Inflammatory macrophage (primary cell): Measurements from ENCODE around the gene C16orf86.

Experiments
- DNase-seq, 2 donors: peaks; one replicate each; pipeline ENCODE4 v3.0.0-alpha.2; 2020 to 2022

The C16orf86 gene

GRCh38 chr16:67697422-67698185 is 31.0 kb downstream of the C16orf86 start:
- DNase-seq: peak; percentile 57 to 71

DNA sequence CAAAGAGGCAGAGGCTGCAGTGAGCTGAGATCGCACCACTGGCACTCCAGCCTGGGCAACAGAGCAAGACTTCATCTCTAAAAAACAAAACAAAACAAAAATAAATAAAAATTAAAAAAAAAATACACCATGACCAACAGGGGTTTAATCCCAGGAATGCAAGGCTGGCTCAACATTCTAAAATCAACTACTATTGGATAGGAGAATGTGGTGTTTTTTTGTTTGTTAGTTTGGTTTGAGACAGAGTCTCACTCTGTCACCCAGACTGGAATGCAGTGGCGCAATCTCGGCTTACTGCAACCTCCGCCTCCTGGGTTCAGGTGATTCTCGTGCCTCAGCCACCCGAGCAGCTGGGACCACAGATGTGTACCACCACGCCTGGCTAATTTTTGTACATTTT is 32.7 kb downstream of the C16orf86 start:
- no peak for DNase-seq

DNA sequence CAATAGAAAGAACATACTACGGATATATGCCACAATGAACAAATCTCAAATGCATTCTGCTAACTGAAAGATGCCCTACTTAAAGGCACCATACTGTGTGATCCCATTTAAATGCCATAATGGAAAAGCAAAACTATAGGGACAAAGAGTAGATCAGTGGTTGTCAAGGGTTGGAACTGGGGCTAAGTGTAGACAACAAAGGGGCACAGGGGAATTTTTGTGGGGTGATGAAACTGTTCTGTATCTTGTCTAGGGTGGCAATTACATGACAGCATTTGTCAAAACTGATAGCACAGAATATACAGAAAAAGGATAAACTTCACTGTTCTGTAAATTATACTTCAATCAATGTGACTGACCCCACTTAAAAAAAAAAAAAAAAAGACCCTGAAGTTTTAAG is 34.8 kb downstream of the C16orf86 start:
- DNase-seq: no peak

DNA sequence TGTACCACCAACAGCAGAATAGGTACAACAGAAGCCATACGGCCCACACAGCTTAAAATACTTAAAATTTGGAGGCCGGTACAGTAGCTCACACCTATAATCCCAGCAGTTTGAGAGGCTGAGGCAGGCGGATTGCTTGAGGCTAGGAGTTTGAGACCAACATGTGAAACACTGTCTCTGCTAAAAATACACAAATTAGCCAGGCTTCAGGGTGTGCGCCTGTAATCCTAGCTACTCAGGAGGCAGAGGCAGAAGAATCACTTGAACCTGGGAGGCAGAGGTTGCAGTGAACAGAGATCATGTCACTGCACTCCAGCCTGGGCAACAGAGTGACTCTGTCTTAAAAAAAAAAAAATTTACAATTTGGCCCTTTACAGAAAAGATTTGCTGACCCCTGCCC is 35.5 kb downstream of the C16orf86 start:
- DNase-seq: no peak

DNA sequence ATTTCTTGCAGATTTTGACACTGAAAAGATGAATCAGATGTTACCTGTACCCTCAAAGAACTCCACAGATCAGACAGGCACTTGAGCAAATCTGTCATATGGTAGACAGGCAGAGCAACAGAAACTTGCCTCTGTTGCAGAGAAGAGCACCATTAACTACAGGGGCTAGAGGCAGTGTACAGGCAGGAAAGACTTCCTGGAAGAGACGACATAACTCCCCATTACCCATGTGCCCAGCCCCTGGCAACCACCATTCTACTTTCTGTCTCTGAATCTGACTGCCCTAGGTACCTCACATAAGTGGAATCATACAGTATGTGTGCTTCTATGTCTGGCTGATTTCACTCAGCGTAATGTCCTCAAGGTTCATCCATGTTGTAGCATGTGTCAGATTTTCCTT is 37.0 kb downstream of the C16orf86 start:
- DNase-seq: no peak

- peak in 1 of 2 donors; percentile 27 for DNase-seq
Observed at GRCh38 chr16:67704110-67704509, 37.5 kb downstream of the C16orf86 start.

DNA sequence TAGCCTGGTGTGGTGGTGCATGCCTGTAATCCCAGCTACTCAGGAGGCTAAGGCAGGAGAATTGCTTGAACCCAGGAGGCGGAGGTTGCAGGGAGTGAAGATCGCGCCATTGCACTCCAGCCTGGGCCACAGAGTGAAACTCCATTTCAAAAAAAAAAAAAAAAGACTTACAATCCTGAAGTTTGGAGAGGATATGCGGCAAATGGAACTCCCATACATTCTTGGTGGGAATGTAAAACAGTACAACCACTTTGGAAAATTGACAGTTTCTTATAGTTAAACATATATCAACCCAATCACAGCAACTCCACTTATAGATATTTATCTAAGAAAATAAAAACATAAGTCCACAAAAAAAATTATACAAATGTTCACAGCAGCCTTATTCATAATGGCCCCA is 40.6 kb downstream of the C16orf86 start:
- no peak for DNase-seq

DNA sequence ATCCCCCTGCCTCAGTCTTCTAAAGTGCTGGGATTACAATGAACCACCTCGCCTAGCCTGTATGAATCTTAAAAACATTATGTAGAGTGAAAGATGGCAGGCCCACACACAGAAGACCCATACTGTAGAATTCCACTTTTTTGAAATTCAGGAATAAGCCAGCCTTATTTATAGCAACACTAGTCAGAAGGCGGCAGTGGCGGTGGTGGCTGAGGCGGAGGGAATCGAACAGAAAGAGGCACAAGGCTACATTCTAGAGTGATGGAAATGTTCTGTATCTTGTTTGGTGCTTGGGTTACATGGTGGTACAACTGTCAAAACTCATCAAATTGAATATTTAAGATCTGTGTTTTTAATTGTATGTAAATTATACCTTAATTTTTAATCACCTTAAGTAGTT is 41.2 kb downstream of the C16orf86 start:
- DNase-seq: no peak

DNA sequence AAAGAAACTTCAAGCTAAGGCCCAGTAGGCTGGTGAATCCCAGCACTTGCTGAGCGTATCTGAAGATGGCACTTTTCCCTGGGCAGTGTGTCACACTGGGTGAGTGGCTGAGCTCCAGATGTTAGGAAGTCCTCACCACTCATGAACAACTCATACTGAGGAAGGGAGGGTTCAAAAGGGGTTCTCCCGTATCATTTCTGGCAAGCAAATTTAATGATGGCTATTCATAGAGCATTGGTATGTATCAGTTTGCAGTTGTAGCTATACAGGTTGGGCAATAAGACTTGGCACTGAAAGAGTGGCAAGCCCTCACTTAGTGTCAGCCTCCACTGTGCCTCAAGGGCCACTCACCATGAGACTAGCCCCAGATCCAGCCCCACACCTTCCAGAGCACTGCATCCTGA is 41.8 kb downstream of the C16orf86 start:
- no peak for DNase-seq

DNA sequence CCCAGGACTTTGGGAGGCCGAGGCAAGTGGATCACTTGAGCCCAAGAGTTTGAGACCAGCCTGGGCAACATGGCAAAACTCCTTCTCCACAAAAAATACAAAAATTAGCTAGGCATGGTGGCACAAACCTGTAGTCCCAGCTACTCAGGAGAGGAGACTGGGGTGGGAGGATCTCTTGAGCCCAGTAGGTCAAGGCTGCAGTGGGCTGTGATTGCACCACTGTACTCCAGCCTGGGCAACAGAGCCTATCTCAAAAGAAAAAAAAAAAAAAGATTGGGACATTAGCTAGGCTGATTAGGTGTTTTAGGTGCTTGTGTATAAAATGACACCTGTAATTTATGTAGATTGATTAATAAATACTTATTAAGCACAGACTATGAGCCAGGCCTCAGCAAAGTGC is 42.4 kb downstream of the C16orf86 start:
- no peak for DNase-seq

DNA sequence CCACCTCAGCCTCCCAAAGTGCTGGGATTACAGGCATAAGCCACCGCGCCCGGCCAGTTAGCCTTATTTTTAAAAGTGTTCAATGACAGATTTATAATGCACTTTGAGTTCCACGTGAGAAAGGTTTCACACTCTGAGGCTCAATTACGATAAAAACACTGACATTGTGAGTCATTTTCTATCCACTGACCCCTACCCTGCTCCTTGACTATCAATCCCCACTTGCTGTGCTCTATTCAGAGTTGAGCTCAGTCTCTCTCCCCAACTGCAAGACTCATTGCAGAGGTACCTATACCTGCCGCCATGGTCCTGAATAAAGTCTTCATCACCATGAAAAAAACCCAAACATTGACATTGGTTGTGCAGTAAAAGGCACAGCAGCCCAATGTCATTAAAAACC is 44.0 kb downstream of the C16orf86 start:
- no peak for DNase-seq

DNA sequence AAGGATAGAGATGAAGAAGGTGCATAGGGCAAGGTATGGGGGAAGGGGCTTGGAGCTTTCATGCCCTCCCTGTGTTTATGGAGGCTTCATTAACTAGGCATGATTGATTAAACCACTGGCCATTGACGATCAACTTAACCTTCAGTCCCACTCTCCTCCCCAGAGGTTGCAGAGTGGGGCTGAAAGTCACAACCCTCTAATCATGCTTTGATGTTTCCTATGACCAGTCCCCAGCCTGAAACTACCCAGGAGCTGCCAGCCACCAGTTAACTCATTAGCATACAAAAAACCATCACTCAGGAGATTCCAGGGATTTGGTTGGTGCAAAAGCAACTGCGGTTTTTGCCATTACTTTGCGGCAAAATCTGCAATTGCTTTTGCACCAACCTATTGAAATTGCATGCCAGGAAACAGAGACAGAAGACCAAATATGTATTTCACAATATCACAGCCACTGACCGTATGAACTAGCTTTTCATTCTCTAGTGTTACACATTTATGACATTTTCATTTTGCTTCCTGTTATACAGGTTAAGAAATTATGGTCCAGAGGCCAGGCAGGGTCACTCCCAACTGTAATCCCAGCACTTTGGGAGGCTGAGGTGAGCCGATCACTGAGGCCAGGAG is 47.1 kb downstream of the C16orf86 start:
- peak in 1 of 2 donors; percentile 11 for DNase-seq

DNA sequence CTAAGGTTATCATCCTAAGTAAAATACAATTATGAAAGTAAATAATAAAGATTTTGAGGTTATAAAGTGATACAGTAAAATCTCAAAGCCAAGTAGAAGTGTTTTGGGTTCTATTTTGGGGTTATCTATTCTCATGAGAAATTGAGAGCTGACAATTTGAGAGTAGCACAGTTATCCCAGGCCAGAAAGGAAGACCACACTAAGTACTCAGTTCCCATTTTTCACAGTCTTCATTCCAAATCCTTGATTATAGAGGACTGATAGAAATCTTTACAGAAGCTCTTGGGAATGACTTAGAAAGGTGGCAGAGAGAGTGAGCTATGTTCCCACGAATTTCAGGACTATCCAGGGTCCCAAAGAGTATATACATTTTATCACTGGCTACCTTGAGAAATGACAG is 47.9 kb downstream of the C16orf86 start:
- DNase-seq: no peak

GRCh38 chr16:67716097-67716496 is 49.5 kb downstream of the C16orf86 start:
- no peak for DNase-seq
